Naive thymus-derived CD4-positive, alpha-beta T cell (primary cell): ENCODE measurements around the gene COIL. TPM values are rescaled to one million over a fixed set of nuclear protein-coding genes. Genes with fewer than 3 reads are reported as not detected.

Experiments used
- ATAC-seq: fragments of 150-1000 bp; cut with Tn5 transposase; 2 replicates; pipeline ENCODE4 v1.10.0; 2021; ENCODE audit warnings: mild to moderate bottlenecking, moderate library complexity
- CTCF ChIA-PET: fragments of 350-600 bp; sonication (Branson Sonifier 250); formaldehyde crosslinking; loops from one replicate; lab custom pipeline; 2021; ENCODE audit warnings: antibody characterized with exemption; lab: Charles Lee
- POLR2A ChIA-PET: fragments of 350-600 bp; sonication (Branson Sonifier 250); formaldehyde crosslinking; loops from one replicate; lab custom pipeline; 2021; ENCODE audit warnings: antibody characterized with exemption, inconsistent platforms; lab: Charles Lee
- DNase-seq, 9 donors: peaks; one replicate each; pipeline versions ENCODE4 v3.0.0 to v3.0.0-alpha.2; 2020 to 2022; ENCODE audit warnings: mixed read lengths in 1 of 9
- H3K27ac ChIP-seq: one replicate; pipeline ENCODE4 v1.7.0; 2013; ENCODE audit warnings: mild to moderate bottlenecking, low read depth, low read length, moderate library complexity
- H3K27me3 ChIP-seq, 2 donors: one replicate each; pipeline ENCODE4 v1.7.0; 2013; ENCODE audit warnings: low read length in 2 of 2, mild to moderate bottlenecking in 2 of 2, moderate library complexity in 2 of 2; ENCODE audit not compliant: control insufficient read depth in 2 of 2, insufficient read depth in 2 of 2
- H3K36me3 ChIP-seq, 3 experiments: 1 replicate in 2 of 3; 2 replicates in 1 of 3; pipeline ENCODE4 v1.7.0; 2013; ENCODE audit warnings: low read length in 3 of 3, mild to moderate bottlenecking in 3 of 3, moderate library complexity in 1 of 3; ENCODE audit not compliant: insufficient read depth in 3 of 3, control insufficient read depth in 2 of 3
- H3K4me1 ChIP-seq, 2 donors: one replicate each; pipeline ENCODE4 v1.7.0; 2013; ENCODE audit warnings: low read length in 2 of 2, mild to moderate bottlenecking in 2 of 2, moderate library complexity in 1 of 2; ENCODE audit not compliant: control insufficient read depth in 2 of 2, insufficient read depth in 2 of 2
- H3K4me3 ChIP-seq: 2 replicates; pipeline ENCODE4 v1.7.0; 2013; ENCODE audit warnings: mild to moderate bottlenecking, low read length
- H3K9me3 ChIP-seq, 3 experiments: 1 replicate in 2 of 3; 2 replicates in 1 of 3; pipeline ENCODE4 v1.7.0; 2013; ENCODE audit warnings: low read length in 3 of 3; ENCODE audit not compliant: control insufficient read depth in 2 of 3
- H3K27ac Mint-ChIP-seq, 9 donors: one replicate each; pipeline ENCODE4 v1.8.0; 2020 to 2022; ENCODE audit warnings: mixed read lengths in 9 of 9, mild to moderate bottlenecking in 8 of 9, moderate library complexity in 5 of 9, inconsistent platforms in 2 of 9
- H3K27me3 Mint-ChIP-seq, 5 donors: one replicate each; pipeline ENCODE4 v1.8.0; 2021 to 2022; ENCODE audit warnings: mixed read lengths in 5 of 5, mild to moderate bottlenecking in 1 of 5
- H3K36me3 Mint-ChIP-seq, 5 donors: one replicate each; pipeline ENCODE4 v1.8.0; 2020 to 2022; ENCODE audit warnings: mixed read lengths in 5 of 5, mild to moderate bottlenecking in 3 of 5, inconsistent platforms in 1 of 5
- H3K4me1 Mint-ChIP-seq, 7 donors: one replicate each; pipeline ENCODE4 v1.8.0; 2020 to 2022; ENCODE audit warnings: mixed read lengths in 7 of 7, mild to moderate bottlenecking in 3 of 7, inconsistent platforms in 1 of 7
- H3K4me3 Mint-ChIP-seq, 10 donors: one replicate each; pipeline ENCODE4 v1.8.0; 2020 to 2022; ENCODE audit warnings: mild to moderate bottlenecking in 10 of 10, mixed read lengths in 10 of 10, moderate library complexity in 6 of 10, inconsistent platforms in 2 of 10
- H3K9me3 Mint-ChIP-seq, 11 donors: one replicate each; pipeline ENCODE4 v1.8.0; 2020 to 2022; ENCODE audit warnings: mixed read lengths in 11 of 11, mild to moderate bottlenecking in 4 of 11, inconsistent platforms in 1 of 11, moderate library complexity in 1 of 11
- intact Hi-C, 2 donors: fragments of 100-400 bp; cut with micrococcal nuclease; formaldehyde crosslinking; loops; one replicate each; pipeline ENCODE4 v1.15.1; 2023
- polyA plus RNA-seq, 2 donors: library from polyadenylated mRNA; unstranded; fragments of 300-500 nt; fragmentation: Illumina TruSeq; gene quantifications; one replicate each; pipeline ENCODE4 v1.2.3, GENCODE V29; 2021
- total RNA-seq, 6 experiments: library from RNA in 5 of 6; stranded (reverse) in 5 of 6; gene quantifications; 1 replicate in 5 of 6; 2 replicates in 1 of 6; pipeline ENCODE4 v1.2.3 and lab custom pipeline; 2021 to 2026

COIL gene
- total and polyA plus RNA-seq, 7 experiments from 2014 or later: 13.0 to 22.7 (median 18.6) TPM

DNA sequence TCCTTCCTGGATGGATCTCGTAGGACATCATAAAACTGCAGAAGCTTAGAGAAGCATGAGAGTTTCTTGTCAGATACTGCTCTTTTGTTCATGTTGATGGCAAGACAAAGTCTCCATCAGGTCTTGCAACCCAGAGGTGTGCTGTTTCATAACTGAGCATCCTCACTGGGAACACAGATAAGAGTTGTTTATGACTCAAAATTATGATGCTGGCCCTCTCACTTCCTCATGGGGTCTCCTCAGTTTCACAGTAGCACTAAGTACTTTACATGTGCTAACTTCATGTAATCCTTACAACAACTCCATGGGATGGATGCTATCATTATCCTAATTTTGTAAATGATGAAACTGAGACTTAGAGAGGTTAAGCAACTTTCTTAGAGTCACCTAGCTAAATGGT, 31.5 kb upstream of the COIL start:
- intact Hi-C loops: no loop called here
- H3K9me3 ChIP-seq: no peaks in the 10 kb centered on the region
- Mint-ChIP-seq H3K27me3 (no peaks in the 10 kb centered on the region), H3K36me3 (peaks cover 0 to 56% (median 26%) of the 10 kb centered on the region in 5 donors), H3K9me3 (no peaks in the 10 kb centered on the region), H3K27ac (peak overlapping the region in 1 of 9 donors; percentile 62), H3K4me1 (no peaks in the 10 kb centered on the region), H3K4me3 (no peak overlapping the region)
- H3K36me3 ChIP-seq: peaks cover 4 to 44% (median 4%) of the 10 kb centered on the region in 3 experiments
- no peaks in the 10 kb centered on the region for H3K27me3 ChIP-seq
- ChIA-PET POLR2A (no interaction called here), CTCF (no interaction called here)
- no peak overlapping the region for H3K4me3 ChIP-seq
- DNase-seq (no peak), ATAC-seq (no peak)
- H3K27ac ChIP-seq: no peak overlapping the region
- no peaks in the 10 kb centered on the region for H3K4me1 ChIP-seq

DNA sequence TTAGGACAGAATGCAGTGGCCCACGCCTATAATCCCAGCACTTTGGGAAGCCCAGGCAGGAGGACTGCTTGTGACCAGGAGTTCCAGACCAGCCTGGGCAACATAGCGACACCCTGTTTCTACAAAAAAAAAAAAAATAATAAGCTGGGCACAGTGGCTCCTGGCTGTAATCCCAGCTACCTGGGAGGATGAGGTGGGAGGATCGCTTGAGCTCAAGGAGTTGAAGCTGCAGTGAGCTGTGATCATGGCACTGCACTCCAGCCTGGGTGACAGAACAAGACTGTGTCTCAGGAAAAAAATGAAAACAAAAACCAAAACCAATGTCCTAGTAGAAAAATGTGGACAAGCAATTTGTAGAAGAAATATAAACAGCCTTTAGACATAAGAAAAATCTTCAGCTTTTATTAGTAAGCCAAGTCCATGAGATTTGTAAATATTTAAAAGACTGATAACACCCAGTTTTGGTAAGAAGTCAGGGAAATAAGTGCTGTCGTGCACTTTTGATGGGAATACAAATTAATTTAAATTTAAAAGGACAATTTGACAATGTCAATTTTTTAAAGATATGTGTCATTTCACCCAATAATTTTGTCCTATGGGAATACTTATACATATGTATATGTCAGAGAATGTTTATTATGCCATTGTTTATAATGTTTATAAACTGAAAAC, 28.2 kb upstream of the COIL start:
- CTCF ChIA-PET: no interaction called here
- H3K4me1 Mint-ChIP-seq: peaks cover 0 to 8% (median 0%) of the 10 kb centered on the region in 7 donors
- no peaks in the 10 kb centered on the region for H3K9me3 Mint-ChIP-seq
- intact Hi-C loops: no loop called here
- DNase-seq (no peak), ATAC-seq (no peak)
- H3K36me3 ChIP-seq: peaks cover 0 to 46% (median 4%) of the 10 kb centered on the region in 3 experiments
- H3K4me3 ChIP-seq: no peak overlapping the region
- H3K4me1 ChIP-seq: no peaks in the 10 kb centered on the region
- H3K4me3 Mint-ChIP-seq: no peak overlapping the region
- H3K36me3 Mint-ChIP-seq: peaks cover 0 to 61% (median 34%) of the 10 kb centered on the region in 5 donors
- H3K27me3 ChIP-seq: no peaks in the 10 kb centered on the region
- H3K27me3 Mint-ChIP-seq: no peaks in the 10 kb centered on the region
- H3K27ac ChIP-seq: no peak overlapping the region
- no peaks in the 10 kb centered on the region for H3K9me3 ChIP-seq
- POLR2A ChIA-PET: interaction anchor here (1.3 kb wide), 1 partner anchor 11 kb away, joined by 7 read pairs; the partner anchor contains the start of gene SCPEP1
- H3K27ac Mint-ChIP-seq: no peak overlapping the region

DNA sequence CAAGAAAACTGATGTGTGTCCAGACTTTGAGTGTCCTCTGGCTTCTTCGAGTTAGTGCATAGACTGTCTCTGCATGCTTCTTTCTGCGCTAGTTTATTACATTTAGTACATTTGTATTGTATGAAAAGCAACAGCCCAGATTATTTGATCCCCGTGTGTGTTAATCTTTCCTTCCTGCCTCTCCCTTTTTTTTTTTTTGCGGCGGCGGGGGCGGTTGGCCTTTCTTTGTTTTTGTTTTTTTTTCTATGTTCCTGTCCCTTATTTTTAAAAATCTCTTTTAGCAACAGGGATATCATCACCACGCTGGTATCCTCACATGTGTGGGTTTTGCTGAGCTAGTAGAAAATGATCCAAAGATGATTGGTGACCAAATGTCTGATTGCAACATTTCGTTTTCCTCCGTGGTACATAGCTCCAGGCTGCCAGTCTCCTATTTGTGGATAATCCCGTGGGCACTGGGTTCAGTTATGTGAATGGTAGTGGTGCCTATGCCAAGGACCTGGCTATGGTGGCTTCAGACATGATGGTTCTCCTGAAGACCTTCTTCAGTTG, 26.5 kb upstream of the COIL start:
- H3K9me3 ChIP-seq: no peaks in the 10 kb centered on the region
- Mint-ChIP-seq H3K9me3 (no peaks in the 10 kb centered on the region), H3K27ac (no peak overlapping the region), H3K36me3 (peaks cover 0 to 58% (median 35%) of the 10 kb centered on the region in 5 donors), H3K27me3 (no peaks in the 10 kb centered on the region), H3K4me3 (no peak overlapping the region), H3K4me1 (peaks cover 0 to 8% (median 0%) of the 10 kb centered on the region in 7 donors)
- DNase-seq (no peak), ATAC-seq (no peak)
- POLR2A ChIA-PET: no interaction called here
- CTCF ChIA-PET: no interaction called here
- no peaks in the 10 kb centered on the region for H3K4me1 ChIP-seq
- H3K36me3 ChIP-seq: peaks cover 0 to 44% (median 4%) of the 10 kb centered on the region in 3 experiments
- intact Hi-C loops: no loop called here
- H3K27ac ChIP-seq: no peak overlapping the region
- H3K27me3 ChIP-seq: no peaks in the 10 kb centered on the region
- no peak overlapping the region for H3K4me3 ChIP-seq

DNA sequence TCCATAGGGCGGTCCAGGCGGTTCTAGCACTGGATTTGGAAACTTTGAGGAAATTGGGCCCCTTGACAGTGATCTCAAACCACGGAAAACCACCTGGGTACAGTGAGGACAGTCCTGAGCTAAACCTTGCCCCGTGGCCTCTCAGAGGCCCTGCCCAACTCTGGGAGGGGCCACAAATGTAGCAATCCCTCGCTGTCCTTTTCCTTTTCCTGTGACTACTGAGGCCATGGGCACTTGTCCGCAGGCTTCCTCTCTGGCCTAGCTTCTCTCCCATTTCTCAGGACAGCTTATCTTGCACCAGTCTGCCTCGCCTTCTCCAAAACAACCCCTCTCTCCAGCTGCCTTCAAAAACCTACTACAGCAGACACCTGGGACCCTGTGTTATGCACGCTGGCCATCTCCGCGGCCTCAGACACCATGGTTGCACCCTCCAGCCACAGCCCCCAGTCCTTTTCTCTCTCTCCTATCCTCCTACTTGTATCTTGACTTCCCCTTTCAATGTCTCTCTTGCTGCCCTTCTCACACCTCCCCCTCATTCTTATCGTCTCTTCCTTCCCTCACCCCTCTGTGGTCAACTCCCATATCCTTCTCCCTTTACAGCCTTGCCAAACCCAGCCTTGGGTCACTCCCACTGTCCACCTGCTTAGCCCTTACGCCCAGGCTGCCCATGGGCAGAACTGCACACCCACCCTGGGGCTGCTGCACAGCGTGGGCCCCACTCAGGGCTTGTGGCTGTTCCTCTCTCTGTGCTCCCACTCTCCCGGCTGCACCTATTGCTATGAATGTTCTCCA, 24.7 kb upstream of the COIL start:
- H3K27ac Mint-ChIP-seq: no peak overlapping the region
- Histone ChIP-seq H3K4me1 (no peaks in the 10 kb centered on the region), H3K36me3 (peaks cover 0 to 34% (median 4%) of the 10 kb centered on the region in 3 experiments), H3K27me3 (no peaks in the 10 kb centered on the region), H3K27ac (no peak overlapping the region), H3K9me3 (no peaks in the 10 kb centered on the region), H3K4me3 (no peak overlapping the region)
- H3K4me3 Mint-ChIP-seq: peak overlapping the region in 1 of 10 donors; percentile 7
- ChIA-PET POLR2A (no interaction called here), CTCF (interaction anchor here (0.6 kb wide), 1 partner anchor 93 kb away, joined by 3 read pairs; no protein-coding TSS in a partner anchor)
- H3K9me3 Mint-ChIP-seq: no peaks in the 10 kb centered on the region
- intact Hi-C loops: no loop called here
- no peaks in the 10 kb centered on the region for H3K27me3 Mint-ChIP-seq
- DNase-seq (no peak), ATAC-seq (peak; percentile 57)
- H3K4me1 Mint-ChIP-seq: peaks cover 0 to 8% (median 0%) of the 10 kb centered on the region in 7 donors
- peaks cover 0 to 49% (median 24%) of the 10 kb centered on the region in 5 donors for H3K36me3 Mint-ChIP-seq

DNA sequence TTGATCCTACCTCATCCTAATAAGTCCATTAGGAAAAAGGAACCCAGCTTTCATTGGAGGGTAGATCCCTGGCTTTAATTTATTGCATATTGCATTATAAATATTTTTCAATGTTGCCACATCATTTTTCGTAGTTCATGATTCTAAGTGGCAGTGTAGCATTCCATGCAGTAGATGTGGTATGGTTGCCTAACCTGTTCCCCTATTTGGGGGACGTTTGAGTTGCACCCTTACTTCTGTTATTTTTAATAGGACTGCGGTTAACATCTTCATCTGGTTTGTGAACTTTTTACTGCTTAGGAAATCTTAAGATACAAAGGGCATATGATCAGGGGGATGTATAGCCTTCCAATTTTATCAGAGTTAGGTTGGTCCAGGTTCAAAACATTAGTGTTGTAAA, 22.5 kb upstream of the COIL start:
- H3K4me3 Mint-ChIP-seq: no peak overlapping the region
- DNase-seq (no peak), ATAC-seq (peak; percentile 49)
- no peaks in the 10 kb centered on the region for H3K9me3 ChIP-seq
- no peaks in the 10 kb centered on the region for H3K9me3 Mint-ChIP-seq
- peaks cover 0 to 33% (median 24%) of the 10 kb centered on the region in 5 donors for H3K36me3 Mint-ChIP-seq
- H3K4me1 Mint-ChIP-seq: peaks cover 9 to 17% (median 13%) of the 10 kb centered on the region in 7 donors
- H3K27me3 Mint-ChIP-seq: no peaks in the 10 kb centered on the region
- intact Hi-C loops: no loop called here
- no peak overlapping the region for H3K27ac Mint-ChIP-seq
- peaks cover 0 to 32% (median 4%) of the 10 kb centered on the region in 3 experiments for H3K36me3 ChIP-seq
- no peak overlapping the region for H3K27ac ChIP-seq
- no peaks in the 10 kb centered on the region for H3K27me3 ChIP-seq
- CTCF ChIA-PET: no interaction called here
- H3K4me3 ChIP-seq: no peak overlapping the region
- POLR2A ChIA-PET: no interaction called here
- peaks cover 5 to 7% of the 10 kb centered on the region in 2 donors for H3K4me1 ChIP-seq

DNA sequence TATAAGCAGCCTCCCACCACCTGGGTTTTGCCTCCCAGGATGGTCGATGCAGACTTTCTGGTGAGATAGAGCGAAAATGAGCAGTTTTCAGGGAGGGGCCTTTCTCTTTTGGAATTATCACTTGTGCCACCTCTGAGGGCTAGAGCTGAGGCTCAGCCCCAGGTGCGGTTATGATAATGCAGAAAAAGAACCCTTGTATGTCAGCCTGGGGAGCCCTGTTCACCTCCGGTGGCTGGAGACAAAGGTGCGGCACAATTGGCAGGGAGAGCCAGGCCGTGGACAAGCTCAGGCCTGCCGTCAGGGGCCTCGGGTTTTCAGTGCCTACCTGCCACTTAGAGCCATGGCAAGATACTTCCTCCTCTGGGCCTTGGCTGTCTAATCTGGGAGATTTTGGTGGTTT, 21.5 kb upstream of the COIL start:
- Mint-ChIP-seq H3K36me3 (peaks cover 0 to 22% (median 17%) of the 10 kb centered on the region in 5 donors), H3K27ac (peak overlapping the region in 1 of 9 donors; percentile 40), H3K4me3 (no peak overlapping the region), H3K4me1 (peaks cover 11 to 27% (median 18%) of the 10 kb centered on the region in 7 donors), H3K9me3 (no peaks in the 10 kb centered on the region), H3K27me3 (no peaks in the 10 kb centered on the region)
- POLR2A ChIA-PET: no interaction called here
- Histone ChIP-seq H3K27me3 (no peaks in the 10 kb centered on the region), H3K27ac (no peak overlapping the region), H3K9me3 (no peaks in the 10 kb centered on the region), H3K36me3 (peaks cover 0 to 21% (median 0%) of the 10 kb centered on the region in 3 experiments), H3K4me1 (peaks cover 8 to 10% of the 10 kb centered on the region in 2 donors), H3K4me3 (no peak overlapping the region)
- CTCF ChIA-PET: no interaction called here
- intact Hi-C loops: no loop called here
- ATAC-seq: no peak
- DNase-seq: no peak
